Neural cell (in vitro differentiated cells): ENCODE results near the gene MSI2. TPM values are rescaled to one million over a fixed set of nuclear protein-coding genes. Genes with fewer than 3 reads are reported as not detected.

Experiments used
- H2AFZ ChIP-seq: fragments of 200-600, 300-800 bp; sonication (generic), shearing (Covaris generic); 2 replicates; pipeline ENCODE4 v1.6.0; 2014; ENCODE audit warnings: low read depth, mild to moderate bottlenecking, antibody characterized with exemption, low read length, moderate library complexity
- H3F3A ChIP-seq: fragments of 200-600 bp; shearing (Covaris generic); 2 replicates; pipeline ENCODE4 v1.6.1; 2016; ENCODE audit warnings: mild to moderate bottlenecking, moderate library complexity, mixed read lengths, antibody characterized with exemption, low read length; ENCODE audit not compliant: insufficient read depth, poor library complexity, severe bottlenecking
- H3K27ac ChIP-seq: fragments of 200-600, 300-800 bp; sonication (generic), shearing (Covaris generic); 2 replicates; pipeline ENCODE4 v1.5.1; 2014; ENCODE audit warnings: mild to moderate bottlenecking, low read length, moderate library complexity
- H3K27me3 ChIP-seq: fragments of 300-800, 200-600 bp; sonication (generic), shearing (Covaris generic); 2 replicates; pipeline ENCODE4 v1.6.0; 2014; ENCODE audit warnings: mild to moderate bottlenecking, low read depth, low read length, moderate library complexity; ENCODE audit not compliant: insufficient read depth
- H3K36me3 ChIP-seq: fragments of 300-800, 200-600 bp; sonication (generic), shearing (Covaris generic); 2 replicates; pipeline ENCODE4 v1.5.1; 2014; ENCODE audit warnings: mild to moderate bottlenecking, antibody characterized with exemption, low read length, moderate library complexity; ENCODE audit not compliant: insufficient read depth
- H3K4me2 ChIP-seq: fragments of 300-800, 200-600 bp; sonication (generic), shearing (Covaris generic); 2 replicates; pipeline ENCODE4 v1.6.0; 2014; ENCODE audit warnings: mild to moderate bottlenecking, low read length
- H3K4me3 ChIP-seq: fragments of 300-800, 200-600 bp; sonication (generic), shearing (Covaris generic); 2 replicates; pipeline ENCODE4 v1.5.1; 2014; ENCODE audit warnings: mild to moderate bottlenecking, low read length, moderate library complexity
- H3K79me2 ChIP-seq: fragments of 200-600 bp; shearing (Covaris generic); replicated peaks from 2 replicates; pipeline ENCODE4 v1.6.0; 2014; ENCODE audit warnings: mild to moderate bottlenecking, low read length, moderate library complexity; ENCODE audit not compliant: insufficient read depth
- H3K9ac ChIP-seq: fragments of 300-800, 200-600 bp; sonication (generic), shearing (Covaris generic); 2 replicates; pipeline ENCODE4 v1.6.1; 2016; ENCODE audit warnings: mild to moderate bottlenecking, low read length, mixed read lengths
- H3K9me2 ChIP-seq: fragments of 200-600 bp; shearing (Covaris generic); 2 replicates; pipeline ENCODE4 v1.6.1; 2016; ENCODE audit warnings: mild to moderate bottlenecking, low read length, mixed read lengths; ENCODE audit not compliant: insufficient read depth
- H3K9me3 ChIP-seq: fragments of 200-600, 300-800 bp; sonication (generic), shearing (Covaris generic); 2 replicates; pipeline ENCODE4 v1.6.1; 2016; ENCODE audit warnings: mild to moderate bottlenecking, mixed run types, low read length, moderate library complexity, mixed read lengths
- H4K20me1 ChIP-seq: fragments of 200-600 bp; shearing (Covaris generic); 2 replicates; pipeline ENCODE4 v1.6.1; 2016; ENCODE audit warnings: mild to moderate bottlenecking, mixed run types; ENCODE audit not compliant: insufficient read depth
- EP300 ChIP-seq: fragments of 450-650 bp; conservative IDR thresholded peaks from 2 replicates; pipeline ENCODE4 v1.6.1; 2014; ENCODE audit warnings: antibody characterized with exemption, mild to moderate bottlenecking, moderate library complexity; ENCODE audit not compliant: poor library complexity, severe bottlenecking
- EZH2 ChIP-seq: fragments of 200-600, 300-800 bp; shearing (Covaris generic), sonication (generic); IDR thresholded peaks from 2 replicates; pipeline ENCODE4 v1.6.1; 2014; ENCODE audit warnings: antibody characterized with exemption, low read length, borderline replicate concordance, mild to moderate bottlenecking; ENCODE audit not compliant: insufficient read depth, poor library complexity, severe bottlenecking
- MXI1 ChIP-seq: fragments of 450-650 bp; conservative IDR thresholded peaks from 2 replicates; pipeline ENCODE4 v1.6.1; 2014; ENCODE audit warnings: antibody characterized with exemption, mild to moderate bottlenecking; ENCODE audit not compliant: poor library complexity, severe bottlenecking
- POLR2AphosphoS5 ChIP-seq: IDR thresholded peaks from 2 replicates; pipeline ENCODE4 v1.6.1; 2012
- RAD21 ChIP-seq: fragments of 450-650 bp; conservative IDR thresholded peaks from 2 replicates; pipeline ENCODE4 v1.6.1; 2014; ENCODE audit warnings: antibody characterized with exemption, mild to moderate bottlenecking, moderate library complexity
- REST ChIP-seq: IDR thresholded peaks from 2 replicates; pipeline ENCODE4 v1.6.1; 2012; ENCODE audit warnings: borderline replicate concordance
- SMC3 ChIP-seq: fragments of 450-650 bp; conservative IDR thresholded peaks from 2 replicates; pipeline ENCODE4 v1.6.1; 2014; ENCODE audit warnings: antibody characterized with exemption, mild to moderate bottlenecking, moderate library complexity; ENCODE audit not compliant: poor library complexity
- TAF1 ChIP-seq: IDR thresholded peaks from 2 replicates; pipeline ENCODE4 v1.6.1; 2012; ENCODE audit warnings: low read depth
- polyA plus RNA-seq: library from polyadenylated mRNA; depleted of rRNA; stranded (reverse); fragments of >200 nt; gene quantifications from 2 replicates; pipeline ENCODE4 v1.2.3, GENCODE V29; 2014
- TF ChIP-seq, protein P1 (sequence below): fragments of 450-650 bp; IDR thresholded peaks from 2 replicates; pipeline ENCODE4 v1.5.1; 2014; ENCODE audit warnings: antibody characterized with exemption, mild to moderate bottlenecking, moderate library complexity; ENCODE audit not compliant: poor library complexity, severe bottlenecking

The MSI2 gene
- polyA plus RNA-seq, 1 donor from 2014 or later: 61.4 TPM

DNA sequence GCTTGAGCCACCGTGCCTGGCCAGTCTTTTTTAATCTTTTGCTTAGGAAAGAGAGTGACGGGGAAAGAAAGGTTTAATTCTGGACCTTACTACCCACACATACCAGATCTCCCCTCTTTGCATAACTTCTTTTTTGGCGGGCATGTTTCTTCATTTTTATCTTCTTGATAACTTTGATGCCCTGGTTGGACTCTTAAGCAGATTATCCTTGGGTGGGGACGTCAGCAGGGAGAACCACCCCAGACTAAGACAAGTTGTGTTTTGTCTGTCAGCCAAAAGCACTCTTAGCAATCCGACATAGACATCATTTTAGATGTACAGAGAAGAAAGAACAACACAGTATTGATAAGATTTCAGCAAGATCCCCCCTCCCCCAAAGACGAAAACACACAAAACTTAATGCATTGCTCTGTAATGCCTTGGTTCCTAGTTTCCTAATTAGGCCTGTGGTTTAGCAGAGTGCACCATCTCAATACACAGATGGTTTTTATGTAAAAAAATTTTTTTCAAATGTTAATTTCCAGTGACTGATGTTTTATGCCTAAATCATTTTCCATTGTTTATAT is 99.9 kb downstream of the MSI2 start:
- TF ChIP-seq EP300 (no peak), RAD21 (no peak), SMC3 (no peak), EZH2 (no peak), TAF1 (no peak), POLR2AphosphoS5 (no peak), MXI1 (no peak), REST (no peak)
- TF ChIP-seq, protein P1, sequence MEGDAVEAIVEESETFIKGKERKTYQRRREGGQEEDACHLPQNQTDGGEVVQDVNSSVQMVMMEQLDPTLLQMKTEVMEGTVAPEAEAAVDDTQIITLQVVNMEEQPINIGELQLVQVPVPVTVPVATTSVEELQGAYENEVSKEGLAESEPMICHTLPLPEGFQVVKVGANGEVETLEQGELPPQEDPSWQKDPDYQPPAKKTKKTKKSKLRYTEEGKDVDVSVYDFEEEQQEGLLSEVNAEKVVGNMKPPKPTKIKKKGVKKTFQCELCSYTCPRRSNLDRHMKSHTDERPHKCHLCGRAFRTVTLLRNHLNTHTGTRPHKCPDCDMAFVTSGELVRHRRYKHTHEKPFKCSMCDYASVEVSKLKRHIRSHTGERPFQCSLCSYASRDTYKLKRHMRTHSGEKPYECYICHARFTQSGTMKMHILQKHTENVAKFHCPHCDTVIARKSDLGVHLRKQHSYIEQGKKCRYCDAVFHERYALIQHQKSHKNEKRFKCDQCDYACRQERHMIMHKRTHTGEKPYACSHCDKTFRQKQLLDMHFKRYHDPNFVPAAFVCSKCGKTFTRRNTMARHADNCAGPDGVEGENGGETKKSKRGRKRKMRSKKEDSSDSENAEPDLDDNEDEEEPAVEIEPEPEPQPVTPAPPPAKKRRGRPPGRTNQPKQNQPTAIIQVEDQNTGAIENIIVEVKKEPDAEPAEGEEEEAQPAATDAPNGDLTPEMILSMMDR: no peak
- H3K27ac ChIP-seq: no peak overlapping the region
- H2AFZ ChIP-seq: no peak overlapping the region
- H3K9ac ChIP-seq: no peak overlapping the region
- H3F3A ChIP-seq: peaks cover 5% of the 10 kb centered on the region
- H3K79me2 ChIP-seq: peaks cover 73% of the 10 kb centered on the region
- H3K9me3 ChIP-seq: no peaks in the 10 kb centered on the region
- no peaks in the 10 kb centered on the region for H3K27me3 ChIP-seq
- no peaks in the 10 kb centered on the region for H4K20me1 ChIP-seq
- H3K9me2 ChIP-seq: no peaks in the 10 kb centered on the region
- no peaks in the 10 kb centered on the region for H3K36me3 ChIP-seq
- no peak overlapping the region for H3K4me3 ChIP-seq
- no peak overlapping the region for H3K4me2 ChIP-seq

- H4K20me1 ChIP-seq: no peaks in the 10 kb centered on the region
- H3K79me2 ChIP-seq: peaks cover 75% of the 10 kb centered on the region
- H3K4me2 ChIP-seq: no peak overlapping the region
Measured at GRCh38 chr17:57356719-57357391, 100.5 kb downstream of the MSI2 start.

More at GRCh38 chr17:57356719-57357391, 100.5 kb downstream of the MSI2 start:
- H3F3A ChIP-seq: peaks cover 5% of the 10 kb centered on the region
- no peak overlapping the region for H2AFZ ChIP-seq
- no peaks in the 10 kb centered on the region for H3K9me2 ChIP-seq
- H3K4me3 ChIP-seq: peak overlapping the region; percentile 31
- no peaks in the 10 kb centered on the region for H3K9me3 ChIP-seq
- no peaks in the 10 kb centered on the region for H3K27me3 ChIP-seq
- peak overlapping the region; percentile 34 for H3K9ac ChIP-seq
- peak overlapping the region; percentile 20 for H3K27ac ChIP-seq
- H3K36me3 ChIP-seq: no peaks in the 10 kb centered on the region
- TF ChIP-seq, protein P1: no peak
- peak; percentile 20 for TF ChIP-seq RAD21
- TF ChIP-seq POLR2AphosphoS5: no peak
- TF ChIP-seq MXI1: peak; percentile 18
